NCI-H345 treated with DMSO at 0.1 percent for 48 hours (cell line): ENCODE data around the gene LRP2BP.
"Not testable (repeated sequence)": the region's sequence is repeated elsewhere in the genome, so short reads cannot be mapped to it uniquely, and the experiment has no call there.

ENCODE experiments used
- DNase-seq: peaks from one replicate; lab custom pipeline; 2025; ENCODE audit not compliant: unreplicated experiment; lab: John Stamatoyannopoulos, UW

LRP2BP gene

GRCh38 chr4:185362570-185362969 lies 33.2 kb downstream of the LRP2BP start:
- DNase-seq, result not testable (repeated sequence)

GRCh38 chr4:185361872-185362271 lies 33.9 kb downstream of the LRP2BP start:
- no peak for DNase-seq

GRCh38 chr4:185359767-185360446 lies 35.8 kb downstream of the LRP2BP start:
- no peak for DNase-seq

- no peak for DNase-seq
Observed at GRCh38 chr4:185358959-185359358, 36.8 kb downstream of the LRP2BP start.

- DNase-seq, result no peak
Observed at GRCh38 chr4:185358514-185358913, 37.2 kb downstream of the LRP2BP start.

- no peak for DNase-seq
Observed at GRCh38 chr4:185357733-185358440, 37.8 kb downstream of the LRP2BP start.

GRCh38 chr4:185357211-185357610 lies 38.5 kb downstream of the LRP2BP start:
- no peak for DNase-seq

GRCh38 chr4:185352741-185353140 lies 43.0 kb downstream of the LRP2BP start:
- DNase-seq, result no peak

GRCh38 chr4:185352202-185352601 lies 43.5 kb downstream of the LRP2BP start:
- no peak for DNase-seq

GRCh38 chr4:185351691-185352090 lies 44.0 kb downstream of the LRP2BP start:
- no peak for DNase-seq

GRCh38 chr4:185346975-185347601 lies 48.6 kb downstream of the LRP2BP start:
- no peak for DNase-seq

- no peak for DNase-seq
Observed at GRCh38 chr4:185344743-185345538, 50.8 kb downstream of the LRP2BP start.

- DNase-seq, result no peak
Observed at GRCh38 chr4:185343726-185344581, 51.8 kb downstream of the LRP2BP start.

- no peak for DNase-seq
Observed at GRCh38 chr4:185341841-185342240, 53.9 kb downstream of the LRP2BP start.

- DNase-seq, result no peak
Observed at GRCh38 chr4:185341377-185341776, 54.3 kb downstream of the LRP2BP start.

- DNase-seq, result no peak
Observed at GRCh38 chr4:185339941-185340340, 55.8 kb downstream of the LRP2BP start.

GRCh38 chr4:185335579-185335978 lies 60.1 kb downstream of the LRP2BP start:
- no peak for DNase-seq

- no peak for DNase-seq
Observed at GRCh38 chr4:185334326-185334725, 61.4 kb downstream of the LRP2BP start.

- DNase-seq, result no peak
Observed at GRCh38 chr4:185332575-185333464, 62.9 kb downstream of the LRP2BP start.
